ENCODE data around the gene TBC1D22B.

Gene TBC1D22B

GRCh38 chr6:37311741-37312473 is 54.3 kb downstream of the TBC1D22B start:
- no peaks in the 10 kb centered on the region for H3K9me2 ChIP-seq (replicated peaks; ENCODE audit: insufficient read depth, low read length)
- TF ChIP-seq EZH2phosphoT487 (conservative IDR thresholded peaks at IDR 0.05; ENCODE audit: low read length) (no peak), CTCF (IDR thresholded peaks at IDR 0.05; ENCODE audit: insufficient read depth, low read length, poor library complexity, severe bottlenecking) (no peak)
- no peak overlapping the region for H2AFZ ChIP-seq (ENCODE audit: low read depth, low read length, severe bottlenecking)
- no peak overlapping the region for H3K4me3 ChIP-seq (ENCODE audit: insufficient read depth, low read length, poor library complexity, severe bottlenecking)
- H3K36me3 ChIP-seq (ENCODE audit: low read length), result no peaks in the 10 kb centered on the region
- no peak overlapping the region for H3K27ac ChIP-seq (ENCODE audit: low read depth, low read length)
- no peaks in the 10 kb centered on the region for H3K79me2 ChIP-seq (ENCODE audit: insufficient read depth, low read length)
- H3K27me3 ChIP-seq (ENCODE audit: low read length), result no peaks in the 10 kb centered on the region
- H3K9me3 ChIP-seq (ENCODE audit: insufficient read depth, low read length), result no peaks in the 10 kb centered on the region
- no peaks in the 10 kb centered on the region for H3F3A ChIP-seq (ENCODE audit: insufficient read depth)
- no peak overlapping the region for H3K4me2 ChIP-seq (ENCODE audit: low read depth, low read length, poor library complexity, severe bottlenecking)
- H3K9ac ChIP-seq (ENCODE audit: low read length), result no peak overlapping the region
- H4K20me1 ChIP-seq (ENCODE audit: low read depth, low read length), result no peaks in the 10 kb centered on the region

- H3K9me2 ChIP-seq (replicated peaks; ENCODE audit: insufficient read depth, low read length), result no peaks in the 10 kb centered on the region
- no peak overlapping the region for H3K4me2 ChIP-seq (ENCODE audit: low read depth, low read length, poor library complexity, severe bottlenecking)
- no peak overlapping the region for H3K27ac ChIP-seq (ENCODE audit: low read depth, low read length)
- no peak overlapping the region for H3K9ac ChIP-seq (ENCODE audit: low read length)
- no peaks in the 10 kb centered on the region for H3K9me3 ChIP-seq (ENCODE audit: insufficient read depth, low read length)
- no peaks in the 10 kb centered on the region for H3K36me3 ChIP-seq (ENCODE audit: low read length)
- H3K27me3 ChIP-seq (ENCODE audit: low read length), result no peaks in the 10 kb centered on the region
- H3K4me3 ChIP-seq (ENCODE audit: insufficient read depth, low read length, poor library complexity, severe bottlenecking), result no peak overlapping the region
- no peaks in the 10 kb centered on the region for H4K20me1 ChIP-seq (ENCODE audit: low read depth, low read length)
- TF ChIP-seq CTCF (IDR thresholded peaks at IDR 0.05; ENCODE audit: insufficient read depth, low read length, poor library complexity, severe bottlenecking) (no peak), EZH2phosphoT487 (conservative IDR thresholded peaks at IDR 0.05; ENCODE audit: low read length) (no peak)
- H3K79me2 ChIP-seq (ENCODE audit: insufficient read depth, low read length), result no peaks in the 10 kb centered on the region
- no peak overlapping the region for H2AFZ ChIP-seq (ENCODE audit: low read depth, low read length, severe bottlenecking)
- no peaks in the 10 kb centered on the region for H3F3A ChIP-seq (ENCODE audit: insufficient read depth)
These were observed 56.3 kb downstream of the TBC1D22B start for GRCh38 chr6:37313723-37314486.

GRCh38 chr6:37314487-37315156 is 57.0 kb downstream of the TBC1D22B start:
- H3K27ac ChIP-seq (ENCODE audit: low read depth, low read length), result no peak overlapping the region
- H3K27me3 ChIP-seq (ENCODE audit: low read length), result no peaks in the 10 kb centered on the region
- no peak overlapping the region for H3K4me2 ChIP-seq (ENCODE audit: low read depth, low read length, poor library complexity, severe bottlenecking)
- TF ChIP-seq CTCF (IDR thresholded peaks at IDR 0.05; ENCODE audit: insufficient read depth, low read length, poor library complexity, severe bottlenecking), result peak; percentile 94
- no peak for TF ChIP-seq EZH2phosphoT487 (conservative IDR thresholded peaks at IDR 0.05; ENCODE audit: low read length)
- H3K9ac ChIP-seq (ENCODE audit: low read length), result no peak overlapping the region
- no peak overlapping the region for H2AFZ ChIP-seq (ENCODE audit: low read depth, low read length, severe bottlenecking)
- H4K20me1 ChIP-seq (ENCODE audit: low read depth, low read length), result no peaks in the 10 kb centered on the region
- H3K4me3 ChIP-seq (ENCODE audit: insufficient read depth, low read length, poor library complexity, severe bottlenecking), result no peak overlapping the region
- H3F3A ChIP-seq (ENCODE audit: insufficient read depth), result no peaks in the 10 kb centered on the region
- H3K9me2 ChIP-seq (replicated peaks; ENCODE audit: insufficient read depth, low read length), result no peaks in the 10 kb centered on the region
- no peaks in the 10 kb centered on the region for H3K79me2 ChIP-seq (ENCODE audit: insufficient read depth, low read length)
- H3K36me3 ChIP-seq (ENCODE audit: low read length), result no peaks in the 10 kb centered on the region
- no peaks in the 10 kb centered on the region for H3K9me3 ChIP-seq (ENCODE audit: insufficient read depth, low read length)

Data from SU-DHL-6 (cell line).